Measurements from ENCODE around the gene MED22.

- TF ChIP-seq EZH2 (IDR thresholded peaks at IDR 0.05; ENCODE audit: borderline replicate concordance) (no peak), EZH2phosphoT487 (IDR thresholded peaks at IDR 0.05; ENCODE audit: low read depth, severe bottlenecking, unreplicated experiment) (no peak)
- TF ChIP-seq, protein P1, sequence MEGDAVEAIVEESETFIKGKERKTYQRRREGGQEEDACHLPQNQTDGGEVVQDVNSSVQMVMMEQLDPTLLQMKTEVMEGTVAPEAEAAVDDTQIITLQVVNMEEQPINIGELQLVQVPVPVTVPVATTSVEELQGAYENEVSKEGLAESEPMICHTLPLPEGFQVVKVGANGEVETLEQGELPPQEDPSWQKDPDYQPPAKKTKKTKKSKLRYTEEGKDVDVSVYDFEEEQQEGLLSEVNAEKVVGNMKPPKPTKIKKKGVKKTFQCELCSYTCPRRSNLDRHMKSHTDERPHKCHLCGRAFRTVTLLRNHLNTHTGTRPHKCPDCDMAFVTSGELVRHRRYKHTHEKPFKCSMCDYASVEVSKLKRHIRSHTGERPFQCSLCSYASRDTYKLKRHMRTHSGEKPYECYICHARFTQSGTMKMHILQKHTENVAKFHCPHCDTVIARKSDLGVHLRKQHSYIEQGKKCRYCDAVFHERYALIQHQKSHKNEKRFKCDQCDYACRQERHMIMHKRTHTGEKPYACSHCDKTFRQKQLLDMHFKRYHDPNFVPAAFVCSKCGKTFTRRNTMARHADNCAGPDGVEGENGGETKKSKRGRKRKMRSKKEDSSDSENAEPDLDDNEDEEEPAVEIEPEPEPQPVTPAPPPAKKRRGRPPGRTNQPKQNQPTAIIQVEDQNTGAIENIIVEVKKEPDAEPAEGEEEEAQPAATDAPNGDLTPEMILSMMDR (IDR thresholded peaks at IDR 0.05; ENCODE audit: poor library complexity), result no peak
Observed at GRCh38 chr9:133323211-133323610, 24.7 kb downstream of the MED22 start.
